H1 (cell line): ENCODE data around the gene L2HGDH. TPM values are rescaled to one million over a fixed set of nuclear protein-coding genes. Genes with fewer than 3 reads are reported as not detected.

Experiments used
- CTCF ChIA-PET: fragments of 300-600 bp; sonication (Branson Sonifier 250); formaldehyde crosslinking; loops from one replicate; lab custom pipeline; 2021; ENCODE audit not compliant: partially characterized antibody; lab: Charles Lee
- POLR2A ChIA-PET: fragments of 300-600 bp; sonication (Branson Sonifier 250); formaldehyde crosslinking; loops from one replicate; lab custom pipeline; 2021; ENCODE audit warnings: inconsistent platforms; ENCODE audit not compliant: partially characterized antibody; lab: Charles Lee
- DNase-seq, 2 experiments: peaks; one replicate each; pipeline versions ENCODE4 v3.0.0 to v3.0.0-alpha.2; 2010 to 2022; ENCODE audit warnings: low spot score in 2 of 2, low read depth in 1 of 2, mixed read lengths in 1 of 2
- FAIRE-seq: peaks from 2 replicates; lab custom pipeline; 2011; peaks lifted over from hg19 to GRCh38; lab: Jason Lieb, UNC
- H2AFZ ChIP-seq: 2 replicates; pipeline ENCODE4 v1.8.1; 2012; ENCODE audit warnings: low read length, inconsistent platforms
- H2AK5ac ChIP-seq: 2 replicates; pipeline ENCODE4 v1.6.1; 2013; ENCODE audit warnings: low read depth, low read length
- H2BK120ac ChIP-seq: replicated peaks from 2 replicates; pipeline ENCODE3; 2013; ENCODE audit warnings: low read depth, low read length, inconsistent platforms
- H2BK12ac ChIP-seq: 2 replicates; pipeline ENCODE4 v1.6.1; 2013; ENCODE audit warnings: low read depth, low read length
- H2BK15ac ChIP-seq: 2 replicates; pipeline ENCODE4 v1.6.1; 2013; ENCODE audit warnings: low read length
- H2BK20ac ChIP-seq: 2 replicates; pipeline ENCODE4 v1.6.1; 2013; ENCODE audit warnings: low read length
- H2BK5ac ChIP-seq: 2 replicates; pipeline ENCODE4 v1.6.1; 2013; ENCODE audit warnings: low read depth, low read length
- H3K14ac ChIP-seq: 2 replicates; pipeline ENCODE4 v1.6.1; 2013; ENCODE audit warnings: inconsistent platforms; ENCODE audit not compliant: insufficient read length
- H3K18ac ChIP-seq: 2 replicates; pipeline ENCODE4 v1.6.1; 2013; ENCODE audit warnings: low read length; ENCODE audit errors: extremely low read depth
- H3K23ac ChIP-seq: 2 replicates; pipeline ENCODE4 v1.6.1; 2013; ENCODE audit warnings: inconsistent platforms; ENCODE audit not compliant: insufficient read length
- H3K23me2 ChIP-seq: 2 replicates; pipeline ENCODE4 v1.6.1; 2013; ENCODE audit warnings: low read depth, low read length
- H3K27ac ChIP-seq: 2 replicates; pipeline ENCODE4 v1.6.1; 2011; ENCODE audit warnings: low read depth, low read length, inconsistent platforms
- H3K27me3 ChIP-seq, 4 experiments: replicated peaks in 1 of 4; 1 replicate in 1 of 4; 2 replicates in 3 of 4; pipeline versions ENCODE4 v1.6.1 to v1.8.1; 2011 to 2013; ENCODE audit warnings: low read length in 3 of 4, mild to moderate bottlenecking in 3 of 4, inconsistent platforms in 2 of 4, mixed read lengths in 2 of 4, moderate library complexity in 1 of 4; ENCODE audit not compliant: control insufficient read depth in 3 of 4, insufficient read depth in 3 of 4; ENCODE audit errors: extremely low read depth in 1 of 4
- H3K36me3 ChIP-seq, 4 experiments: 2 replicates each; pipeline versions ENCODE4 v1.6.1 to v1.8.1; 2011 to 2013; ENCODE audit warnings: mild to moderate bottlenecking in 4 of 4, low read length in 3 of 4, moderate library complexity in 2 of 4, control low read depth in 1 of 4, inconsistent platforms in 1 of 4; ENCODE audit not compliant: insufficient read depth in 4 of 4, control insufficient read depth in 2 of 4
- H3K4ac ChIP-seq: replicated peaks from 2 replicates; pipeline ENCODE3; 2013; ENCODE audit warnings: low read length, low read depth, mixed read lengths, inconsistent platforms; ENCODE audit not compliant: insufficient read length
- H3K4me1 ChIP-seq, 4 experiments: replicated peaks in 1 of 4; 1 replicate in 1 of 4; 2 replicates in 3 of 4; pipeline versions ENCODE4 v1.6.1 to v1.8.1; 2011 to 2013; ENCODE audit warnings: low read length in 3 of 4, inconsistent platforms in 2 of 4, mixed read lengths in 1 of 4; ENCODE audit not compliant: insufficient read depth in 4 of 4, control insufficient read depth in 3 of 4
- H3K4me2 ChIP-seq, 2 experiments: 2 replicates each; pipeline versions ENCODE4 v1.6.1 to v1.8.1; 2011 to 2013; ENCODE audit warnings: low read depth in 2 of 2, low read length in 2 of 2, control low read depth in 1 of 2, inconsistent platforms in 1 of 2, mild to moderate bottlenecking in 1 of 2; ENCODE audit not compliant: insufficient read depth in 1 of 2
- H3K4me3 ChIP-seq, 4 experiments: fragments of 200-600, 300-600 bp in 1 of 4; sonication (generic), shearing (Covaris generic), sonication (Bioruptor Twin) in 1 of 4; 2 replicates each; pipeline versions ENCODE4 v1.5.1 to v1.8.1; 2011 to 2016; ENCODE audit warnings: low read length in 4 of 4, low read depth in 3 of 4, control low read depth in 2 of 4, inconsistent platforms in 2 of 4, mild to moderate bottlenecking in 2 of 4, mixed read lengths in 1 of 4, moderate library complexity in 1 of 4; ENCODE audit not compliant: insufficient read depth in 2 of 4; ENCODE audit errors: extremely low read depth in 1 of 4
- H3K56ac ChIP-seq: replicated peaks from 2 replicates; pipeline ENCODE3; 2013; ENCODE audit warnings: low read depth, mild to moderate bottlenecking, mixed read lengths, low read length, inconsistent platforms; ENCODE audit not compliant: insufficient read length
- H3K79me1 ChIP-seq: 2 replicates; pipeline ENCODE4 v1.6.1; 2013; ENCODE audit warnings: low read depth, low read length, control low read depth
- H3K79me2 ChIP-seq, 2 experiments: 2 replicates each; pipeline versions ENCODE4 v1.6.1 to v1.8.1; 2012 to 2013; ENCODE audit warnings: low read length in 2 of 2, mild to moderate bottlenecking in 2 of 2, inconsistent platforms in 1 of 2; ENCODE audit not compliant: insufficient read depth in 2 of 2, control insufficient read depth in 1 of 2
- H3K9ac ChIP-seq, 4 experiments: replicated peaks in 1 of 4; 1 replicate in 1 of 4; 2 replicates in 3 of 4; pipeline versions ENCODE4 v1.6.1 to v1.8.1; 2011 to 2013; ENCODE audit warnings: low read depth in 3 of 4, low read length in 3 of 4, control low read depth in 2 of 4, mild to moderate bottlenecking in 2 of 4, moderate library complexity in 2 of 4, inconsistent platforms in 1 of 4; ENCODE audit errors: extremely low read depth in 1 of 4
- H3K9me3 ChIP-seq, 2 experiments: 2 replicates each; pipeline versions ENCODE4 v1.6.1 to v1.8.1; 2012 to 2013; ENCODE audit warnings: mild to moderate bottlenecking in 2 of 2, moderate library complexity in 2 of 2, control low read depth in 1 of 2, inconsistent platforms in 1 of 2, low read depth in 1 of 2, low read length in 1 of 2, mixed read lengths in 1 of 2; ENCODE audit not compliant: insufficient read depth in 2 of 2
- H4K20me1 ChIP-seq, 2 experiments: replicated peaks in 1 of 2; 2 replicates each; pipeline versions ENCODE3 to v1.8.1; 2011 to 2013; ENCODE audit warnings: inconsistent platforms in 2 of 2, low read length in 2 of 2, mild to moderate bottlenecking in 1 of 2; ENCODE audit not compliant: insufficient read depth in 2 of 2, control insufficient read depth in 1 of 2
- H4K5ac ChIP-seq: 2 replicates; pipeline ENCODE4 v1.6.1; 2013; ENCODE audit warnings: low read length, low read depth, mixed read lengths, inconsistent platforms; ENCODE audit not compliant: insufficient read length
- H4K8ac ChIP-seq: 2 replicates; pipeline ENCODE4 v1.8.0; 2013; ENCODE audit warnings: mild to moderate bottlenecking, moderate library complexity, low read length, inconsistent platforms; ENCODE audit not compliant: insufficient read depth; ENCODE audit errors: extremely low read depth
- H4K91ac ChIP-seq: replicated peaks from 2 replicates; pipeline ENCODE3; 2013; ENCODE audit warnings: low read length, mixed read lengths, inconsistent platforms; ENCODE audit not compliant: insufficient read length
- ASH2L ChIP-seq: fragments of 200-600, 300-600 bp; sonication (generic); IDR thresholded peaks from one replicate; pipeline ENCODE4 v1.7.1; 2017; ENCODE audit warnings: low read length
- CEBPB ChIP-seq: IDR thresholded peaks from 2 replicates; pipeline ENCODE4 v1.6.1; 2012; ENCODE audit warnings: low read depth, low read length
- CHD1 ChIP-seq: IDR thresholded peaks from 2 replicates; pipeline ENCODE4 v1.6.1; 2012; ENCODE audit warnings: low read depth, low read length, improper control_type of control experiment
- CHD2 ChIP-seq: IDR thresholded peaks from 2 replicates; pipeline ENCODE4 v1.6.1; 2012; ENCODE audit warnings: low read length, improper control_type of control experiment
- CREB1 ChIP-seq: IDR thresholded peaks from 2 replicates; pipeline ENCODE4 v1.6.1; 2012; ENCODE audit warnings: inconsistent platforms
- MAFK ChIP-seq: IDR thresholded peaks from 2 replicates; pipeline ENCODE4 v1.6.1; 2012; ENCODE audit warnings: low read depth, mild to moderate bottlenecking, improper control_type of control experiment, low read length
- NANOG ChIP-seq: IDR thresholded peaks from 2 replicates; pipeline ENCODE4 v1.6.1; 2011; ENCODE audit warnings: low read length, low read depth, mild to moderate bottlenecking, inconsistent platforms; ENCODE audit not compliant: insufficient read depth, poor library complexity, severe bottlenecking
- RNF2 ChIP-seq: fragments of 200-900, 300-1000 bp; sonication (generic); IDR thresholded peaks from 2 replicates; pipeline ENCODE4 v1.7.1; 2016; ENCODE audit warnings: borderline replicate concordance, low read depth, mild to moderate bottlenecking, antibody characterized with exemption, low read length; ENCODE audit not compliant: poor library complexity, severe bottlenecking; ENCODE audit errors: missing control alignments
- SIRT6 ChIP-seq: IDR thresholded peaks from one replicate; pipeline ENCODE4 v1.7.1; 2012; ENCODE audit warnings: low read length, inconsistent platforms
- SIX5 ChIP-seq: IDR thresholded peaks from 2 replicates; pipeline ENCODE4 v1.6.1; 2011; ENCODE audit warnings: mild to moderate bottlenecking, low read depth, low read length
- SP1 ChIP-seq: IDR thresholded peaks from 2 replicates; pipeline ENCODE4 v1.6.1; 2011; ENCODE audit warnings: low read depth, low read length
- SP2 ChIP-seq: IDR thresholded peaks from 2 replicates; pipeline ENCODE4 v1.6.1; 2012; ENCODE audit warnings: mild to moderate bottlenecking, low read length, inconsistent platforms
- TBP ChIP-seq: IDR thresholded peaks from 2 replicates; pipeline ENCODE4 v1.6.1; 2011; ENCODE audit warnings: low read depth, low read length, improper control_type of control experiment
- ZNF274 ChIP-seq: IDR thresholded peaks from 2 replicates; pipeline ENCODE4 v1.7.0; 2012; ENCODE audit warnings: low read length, borderline replicate concordance; ENCODE audit errors: extremely low read depth
- WGBS, 2 experiments: shearing (Covaris generic) in 1 of 2; methylation state at CpG; one replicate each; pipeline versions ENCODE4 v1.1.6 to v1.1.7; 2013 to 2015; ENCODE audit warnings: low lambda C conversion rate in 2 of 2, mixed read lengths in 2 of 2, inconsistent platforms in 1 of 2, low coverage in 1 of 2, missing lambda C conversion rate in 1 of 2; ENCODE audit not compliant: insufficient replicate concordance in 2 of 2, insufficient coverage in 1 of 2, insufficient read length in 1 of 2; ENCODE audit errors: extremely low coverage in 1 of 2, missing lambda C conversion rate in 1 of 2; 5-methylcytosine and 5-hydroxymethylcytosine counted together
- polyA plus RNA-seq, 7 experiments: library from polyadenylated mRNA; depleted of rRNA in 3 of 7; stranded (reverse) in 5 of 7; unstranded in 2 of 7; fragments of >200 nt in 5 of 7; fragments of 200-250 nt in 2 of 7; gene quantifications; 1 replicate in 5 of 7; 2 replicates in 1 of 7; 4 replicates in 1 of 7; pipeline versions ENCODE4 v1.2.1 to v1.2.3, GENCODE V29; 2011 to 2013; ENCODE audit warnings: missing spikeins in 2 of 7, mixed read lengths in 2 of 7
- total RNA-seq: library from RNA; stranded (reverse); fragmentation: NEBNext Ultra II Directional; extraction: Animal tissue kit (Norgen Biotek cat#: 25700); gene quantifications from 2 replicates; pipeline ENCODE4 v1.2.1, GENCODE V29; 2021
- TF ChIP-seq, protein P1 (sequence below): IDR thresholded peaks from 2 replicates; pipeline ENCODE4 v1.6.1; 2012; ENCODE audit warnings: inconsistent platforms

L2HGDH gene
- total and polyA plus RNA-seq, 2 of the 8 experiments (the other 6 are each of a cell fraction or from before 2014, with no cell fraction given): 12.2 to 28.6 TPM

DNA sequence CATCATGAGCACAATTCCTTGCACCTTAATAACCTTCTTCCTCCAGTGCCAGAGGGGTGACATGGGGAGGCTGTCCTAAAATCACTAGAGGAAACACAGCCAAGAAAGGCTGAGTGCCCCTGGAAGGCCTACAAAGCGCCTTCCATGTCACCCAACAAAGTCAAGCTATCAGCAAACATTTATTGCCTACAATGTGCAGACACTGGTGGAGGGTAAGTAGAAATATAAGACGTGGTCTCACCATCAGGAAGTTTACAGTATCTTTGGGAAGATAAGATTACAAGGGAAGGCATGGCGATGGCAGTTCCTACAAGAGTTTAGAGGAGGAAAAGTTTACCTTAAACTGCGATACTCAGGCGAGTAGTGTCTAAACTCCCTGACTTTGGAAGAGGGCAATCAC is 28.0 kb upstream of the L2HGDH start:
- Histone ChIP-seq H2AK5ac (no peak overlapping the region), H3K27me3 (no peaks in the 10 kb centered on the region), H4K91ac (no peak overlapping the region), H3K36me3 (peaks cover 0 to 2% (median 0%) of the 10 kb centered on the region in 4 experiments; a peak in 1 of 8 replicates), H4K8ac (no peak overlapping the region), H2BK12ac (no peak overlapping the region), H2BK5ac (no peak overlapping the region), H4K20me1 (no peaks in the 10 kb centered on the region), H4K5ac (no peak overlapping the region), H3K4me1 (peaks cover 0 to 16% (median 10%) of the 10 kb centered on the region in 4 experiments; a peak in 5 of 7 replicates), H3K4me2 (no peak overlapping the region), H3K4ac (no peak overlapping the region), H2BK120ac (no peak overlapping the region), H3K14ac (no peak overlapping the region), H3K56ac (no peak overlapping the region), H3K79me2 (no peaks in the 10 kb centered on the region), H3K9ac (no peak overlapping the region), H2AFZ (no peak overlapping the region), H2BK15ac (no peak overlapping the region), H3K18ac (no peak overlapping the region), H3K23me2 (no peaks in the 10 kb centered on the region), H3K4me3 (no peak overlapping the region), H3K79me1 (no peaks in the 10 kb centered on the region), H3K27ac (no peak overlapping the region), H2BK20ac (no peak overlapping the region), H3K23ac (no peak overlapping the region), H3K9me3 (no peaks in the 10 kb centered on the region)
- ChIA-PET CTCF (interaction anchor here (0.8 to 2.4 kb wide), 6 partner anchors 9 to 191 kb away, joined by 3 to 7 read pairs (median 4); no protein-coding TSS in a partner anchor), POLR2A (interaction anchor here (0.8 to 1.6 kb wide), 2 partner anchors 19 to 54 kb away, joined by 3 read pairs; no protein-coding TSS in a partner anchor)
- DNase-seq (no peak), FAIRE-seq (no peak)
- WGBS, 2 experiments: 91% methylated on average over 5 of the region's 5 CpGs; no CpG with 5 or more reads in 1 of the 2 experiments
- TF ChIP-seq CHD2 (no peak), CHD1 (no peak), SP1 (no peak), SIX5 (no peak), NANOG (no peak), CEBPB (no peak), CREB1 (no peak), SIRT6 (no peak), MAFK (no peak), RNF2 (no peak), SP2 (no peak), ZNF274 (no peak), TBP (no peak), ASH2L (no peak)
- TF ChIP-seq, protein P1, sequence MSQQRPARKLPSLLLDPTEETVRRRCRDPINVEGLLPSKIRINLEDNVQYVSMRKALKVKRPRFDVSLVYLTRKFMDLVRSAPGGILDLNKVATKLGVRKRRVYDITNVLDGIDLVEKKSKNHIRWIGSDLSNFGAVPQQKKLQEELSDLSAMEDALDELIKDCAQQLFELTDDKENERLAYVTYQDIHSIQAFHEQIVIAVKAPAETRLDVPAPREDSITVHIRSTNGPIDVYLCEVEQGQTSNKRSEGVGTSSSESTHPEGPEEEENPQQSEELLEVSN: no peak
